GM21576 (cell line): ENCODE measurements around the gene HEMK1.

ENCODE experiments used
- ATAC-seq: cut with Tn5 transposase; IDR thresholded peaks from one replicate; pipeline ENCODE4 v1.9.1; 2021; ENCODE audit warnings: mild to moderate bottlenecking, moderate library complexity; ENCODE audit not compliant: unreplicated experiment

HEMK1 gene

GRCh38 chr3:50572801-50573371 lies 3.6 kb downstream of the HEMK1 start:
- no peak for ATAC-seq

- no peak for ATAC-seq
Observed at GRCh38 chr3:50573566-50574443, 4.5 kb downstream of the HEMK1 start.

DNA sequence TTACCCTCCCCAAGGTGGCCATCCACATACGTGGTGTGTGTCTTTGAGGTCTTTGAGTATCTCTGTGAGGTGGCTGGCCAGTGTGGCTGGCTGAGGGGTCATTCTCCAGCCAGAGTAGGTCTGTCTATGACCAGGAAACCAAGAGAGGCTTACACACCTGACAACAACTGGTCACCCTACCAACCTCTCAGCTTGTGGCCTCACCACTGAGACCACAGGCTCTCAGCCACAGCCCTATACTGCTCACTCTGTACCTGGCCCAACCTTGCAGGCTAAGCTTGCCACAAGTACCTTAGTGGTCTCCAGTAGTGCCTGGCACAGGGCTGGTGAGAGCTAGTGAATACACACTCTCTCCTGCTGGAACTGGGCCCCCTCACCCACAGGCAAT lies 5.1 kb downstream of the HEMK1 start:
- no peak for ATAC-seq

- no peak for ATAC-seq
Observed at GRCh38 chr3:50575372-50575771, 6.0 kb downstream of the HEMK1 start.

- no peak for ATAC-seq
Observed at GRCh38 chr3:50577348-50577747, 8.0 kb downstream of the HEMK1 start.

- no peak for ATAC-seq
Observed at GRCh38 chr3:50580683-50581458, 11.5 kb downstream of the HEMK1 start.

DNA sequence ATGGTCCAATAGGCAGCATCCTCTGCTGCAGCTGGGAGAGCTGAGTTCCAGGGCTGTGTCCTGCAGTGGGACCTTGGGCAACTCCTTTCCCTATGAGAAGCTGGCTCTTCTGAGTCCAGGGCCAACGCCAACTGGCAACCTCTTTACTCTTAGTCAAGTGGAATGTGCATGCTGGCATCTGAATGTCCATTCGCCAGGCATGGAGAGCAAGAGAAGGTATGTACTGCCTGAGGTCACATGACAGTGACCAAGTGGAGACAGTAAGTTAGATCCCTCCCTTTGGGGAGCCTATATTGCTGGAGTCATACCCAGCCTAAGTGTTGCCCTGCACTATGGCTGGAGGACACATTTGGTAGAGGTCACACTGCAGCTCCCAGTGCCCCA lies 12.1 kb downstream of the HEMK1 start:
- ATAC-seq: no peak

DNA sequence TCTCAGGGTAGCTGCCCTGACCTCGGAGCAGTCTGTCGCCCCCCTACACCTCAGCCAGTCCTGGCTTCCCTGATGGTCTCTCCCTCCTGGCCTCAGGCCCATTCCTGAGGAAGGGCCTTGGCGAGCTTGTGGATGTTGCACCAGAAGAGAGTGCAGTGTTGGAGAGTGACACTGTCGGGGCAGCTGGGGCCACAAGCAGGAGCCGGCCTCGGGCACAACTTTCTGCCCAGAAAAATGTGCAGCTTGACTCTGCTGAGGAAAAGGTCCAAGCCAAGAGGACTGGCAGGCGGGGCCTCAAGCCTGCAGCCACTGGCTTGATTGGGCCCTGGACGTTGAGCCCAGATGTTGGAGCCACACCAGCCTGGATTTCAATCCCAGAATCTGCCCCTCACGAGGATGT lies 12.8 kb downstream of the HEMK1 start:
- ATAC-seq: no peak

GRCh38 chr3:50583897-50584296 lies 14.6 kb downstream of the HEMK1 start:
- no peak for ATAC-seq

GRCh38 chr3:50584391-50584790 lies 15.1 kb downstream of the HEMK1 start:
- no peak for ATAC-seq

DNA sequence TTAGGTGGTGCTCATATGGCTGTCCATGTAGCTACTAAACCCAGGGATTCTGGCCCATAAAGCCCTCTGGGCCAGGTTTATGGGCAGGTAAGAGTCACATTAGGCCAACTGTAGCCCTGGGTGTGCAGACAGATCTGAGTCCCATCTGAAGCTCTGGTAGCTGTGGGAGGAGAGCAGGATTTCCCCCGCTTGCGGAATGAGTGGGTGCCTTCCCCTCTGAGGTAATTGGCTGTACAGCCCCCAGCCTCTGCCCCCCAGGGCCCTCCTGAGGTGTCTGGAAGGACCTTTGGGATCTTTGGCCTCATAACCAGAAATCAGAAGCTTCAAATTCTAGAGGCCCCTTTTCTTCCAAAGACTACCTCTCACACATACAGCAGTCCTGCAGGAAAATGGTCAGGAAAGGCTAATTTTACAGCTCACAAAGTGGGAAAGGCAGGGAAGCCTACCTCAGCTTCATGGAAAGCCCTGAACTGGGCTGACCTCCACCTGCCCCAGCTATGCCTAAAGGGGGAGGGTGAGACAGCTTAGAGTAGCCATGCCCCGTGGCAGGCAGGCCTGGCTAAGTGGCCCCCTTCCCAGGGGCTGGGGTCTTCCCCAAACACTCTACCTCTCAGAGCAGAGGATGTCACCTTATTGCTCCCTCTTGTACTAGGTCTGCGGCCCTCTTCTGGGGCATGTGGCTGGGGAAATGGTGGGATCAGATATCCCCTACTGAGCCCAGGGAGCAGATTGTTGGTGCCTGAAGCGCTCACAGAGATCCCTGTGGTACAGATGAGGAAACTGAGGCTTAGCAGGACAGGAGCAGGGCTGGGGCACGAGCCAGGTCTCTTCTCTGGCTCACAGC lies 16.8 kb downstream of the HEMK1 start:
- ATAC-seq: no peak

DNA sequence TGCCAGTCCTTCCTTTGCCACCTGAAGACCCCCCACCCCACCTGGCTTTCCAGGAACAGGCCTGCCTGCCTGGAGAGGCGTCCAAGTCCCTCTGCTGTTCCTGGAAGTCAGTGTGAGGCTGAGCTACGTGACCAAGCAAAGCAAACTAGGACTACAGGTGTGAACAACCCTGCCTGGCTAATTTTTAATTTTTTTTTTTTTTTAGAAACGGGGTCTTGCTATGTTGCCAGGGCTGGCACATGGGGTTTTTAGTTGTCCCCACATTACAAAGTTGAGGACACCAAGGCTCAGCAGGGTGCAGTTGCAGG lies 17.4 kb downstream of the HEMK1 start:
- ATAC-seq: no peak

DNA sequence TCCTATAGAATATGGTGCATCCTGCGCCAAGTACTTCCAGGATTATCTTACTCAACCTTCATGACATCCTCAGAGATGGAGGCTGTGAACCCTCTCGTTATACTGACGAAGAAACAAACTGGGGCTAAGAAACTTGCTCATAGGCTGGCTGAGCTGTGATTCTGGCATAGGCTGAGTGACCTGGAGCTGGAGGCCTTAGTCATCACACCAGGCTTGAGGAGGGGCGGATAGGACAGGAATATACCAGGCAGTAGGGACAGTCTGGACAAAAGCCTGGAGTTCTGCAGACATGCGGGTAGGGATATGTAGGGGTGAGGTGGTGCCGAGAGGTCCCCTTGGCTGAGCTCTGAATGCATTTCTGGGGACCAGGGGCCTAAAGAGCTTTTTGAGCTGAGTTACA lies 18.1 kb downstream of the HEMK1 start:
- ATAC-seq: no peak

GRCh38 chr3:50587806-50588758 lies 18.8 kb downstream of the HEMK1 start:
- ATAC-seq: peak; percentile 40

DNA sequence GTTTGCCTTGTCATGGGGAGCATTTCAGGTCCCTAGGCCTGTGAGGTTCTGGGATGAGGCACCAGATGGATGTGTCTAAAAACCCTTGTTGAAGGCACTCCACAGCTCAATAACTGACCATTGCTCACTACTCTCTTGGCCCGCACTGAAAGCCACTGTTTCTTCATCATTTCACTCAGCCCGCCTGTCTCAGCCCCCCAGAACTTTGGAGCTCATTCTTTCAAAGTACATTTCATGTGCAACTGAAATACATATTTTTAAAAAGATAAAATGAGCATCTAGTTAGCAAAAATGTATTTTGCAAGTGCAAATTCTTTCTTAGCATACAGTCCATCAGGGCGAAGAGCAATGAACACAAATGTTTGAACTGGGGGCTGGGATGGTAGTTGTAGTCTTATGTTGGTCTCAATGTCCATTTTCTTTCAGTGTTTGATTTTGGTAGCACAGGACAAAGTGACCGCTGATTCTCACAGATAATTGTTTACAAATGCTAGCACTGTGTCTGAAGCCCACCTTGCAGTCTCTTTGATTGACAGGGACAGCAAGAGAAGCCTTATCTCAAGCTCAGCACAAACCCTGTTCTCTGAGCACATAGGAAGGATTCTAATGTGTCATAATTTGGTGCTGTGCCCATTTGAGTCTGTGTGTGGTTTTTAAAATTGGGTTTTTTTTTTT lies 19.6 kb downstream of the HEMK1 start:
- no peak for ATAC-seq

GRCh38 chr3:50591196-50591741 lies 21.9 kb downstream of the HEMK1 start:
- ATAC-seq: no peak

DNA sequence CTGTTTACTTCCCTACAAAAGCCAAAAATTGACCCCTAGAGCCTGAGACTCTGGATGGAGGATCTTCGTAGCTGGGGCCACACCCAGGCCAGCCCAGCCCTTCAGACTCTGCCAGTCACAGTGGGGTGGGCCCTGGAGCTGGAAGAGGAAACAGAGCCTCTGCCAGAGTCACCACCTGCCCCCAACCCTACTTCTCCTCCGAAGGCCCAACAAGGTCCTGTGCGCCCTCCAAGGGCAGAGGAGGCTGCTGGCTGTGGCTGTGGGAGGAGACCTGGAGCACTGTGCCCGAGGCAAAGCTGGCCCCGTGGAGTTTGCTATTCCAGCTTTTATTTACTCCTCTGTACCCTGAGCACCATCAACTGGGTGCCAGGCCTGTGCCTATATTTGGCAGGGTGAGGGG lies 23.2 kb downstream of the HEMK1 start:
- no peak for ATAC-seq

DNA sequence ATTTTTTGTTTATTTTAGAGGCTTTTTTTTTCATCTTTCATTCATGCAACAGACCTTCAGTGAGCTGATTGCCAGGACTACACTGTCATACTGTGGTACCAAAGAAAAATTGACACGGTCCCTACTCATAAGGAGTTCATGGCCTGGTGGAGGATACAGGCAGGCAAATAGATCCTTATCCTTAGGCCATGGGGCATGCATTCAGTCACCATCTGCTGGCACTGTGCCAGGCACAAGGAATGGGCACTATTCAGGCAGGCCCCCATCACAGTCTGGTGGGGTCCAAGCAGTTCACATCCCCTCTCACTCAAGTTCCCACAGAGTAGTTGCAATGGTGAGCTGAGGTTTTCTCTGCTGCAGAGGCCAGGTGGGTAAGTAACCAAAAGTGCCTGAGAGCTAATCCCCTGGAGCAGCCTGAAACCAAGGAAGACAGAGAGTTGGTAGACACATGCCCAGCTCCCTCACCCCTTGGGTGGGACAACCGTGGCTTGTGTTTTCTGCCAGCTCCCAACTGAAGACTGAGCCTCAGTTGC lies 25.0 kb downstream of the HEMK1 start:
- no peak for ATAC-seq

DNA sequence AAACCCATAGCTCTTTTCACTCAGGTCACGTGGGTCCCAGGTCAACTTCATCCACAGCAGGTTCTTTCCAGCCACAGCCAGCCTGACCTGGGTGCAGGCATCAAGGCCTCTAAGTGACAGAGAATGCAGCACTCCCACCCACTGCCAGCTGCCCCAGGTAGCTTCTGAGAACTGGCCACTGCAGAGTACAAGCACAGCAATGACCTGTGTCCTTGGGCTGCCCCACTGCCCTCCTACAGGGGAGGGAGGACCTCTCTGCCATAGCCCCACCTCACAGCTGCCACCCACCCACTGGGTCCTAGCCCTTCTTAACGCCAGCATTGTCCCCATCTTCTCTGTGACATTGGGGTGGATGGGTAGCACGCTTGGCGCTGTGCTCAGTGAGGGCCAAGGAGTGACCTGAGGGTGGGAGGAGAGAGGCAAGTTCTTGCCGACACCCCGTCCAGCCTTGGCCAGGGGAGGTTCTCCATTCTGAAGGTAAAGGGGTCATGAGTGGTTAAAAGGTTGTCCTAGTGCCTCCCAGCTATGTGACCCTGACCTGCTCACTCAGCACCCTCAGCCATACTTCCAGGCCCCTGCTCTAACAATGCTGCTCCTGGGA lies 29.9 kb downstream of the HEMK1 start:
- no peak for ATAC-seq
